GM12878 (cell line): ENCODE results near the gene ABCC1. TPM values are rescaled to one million over a fixed set of nuclear protein-coding genes. Genes with fewer than 3 reads are reported as not detected.

Experiments used
- ASH2L ChIP-seq: fragments of 300-600, 200-600 bp; sonication (generic); IDR thresholded peaks from 2 replicates; pipeline ENCODE4 v1.6.1; 2017; ENCODE audit warnings: low read depth, mild to moderate bottlenecking, borderline replicate concordance
- BCL3 ChIP-seq: IDR thresholded peaks from 2 replicates; pipeline ENCODE4 v1.6.1; 2011; ENCODE audit warnings: borderline replicate concordance, low read depth, mild to moderate bottlenecking, moderate library complexity, low read length; ENCODE audit not compliant: insufficient read depth, poor library complexity, severe bottlenecking
- BRCA1 ChIP-seq: IDR thresholded peaks from 2 replicates; pipeline ENCODE4 v1.6.1; 2011; ENCODE audit warnings: low read depth, low read length, improper control_type of control experiment
- IKZF1 ChIP-seq: fragments of 450-650 bp; conservative IDR thresholded peaks from 2 replicates; pipeline ENCODE4 v1.6.1; 2017; ENCODE audit warnings: antibody characterized with exemption, mild to moderate bottlenecking
- LARP7 ChIP-seq: fragments of 450-650 bp; IDR thresholded peaks from 2 replicates; pipeline ENCODE4 v1.6.1; 2017; ENCODE audit warnings: mild to moderate bottlenecking
- MTA3 ChIP-seq: IDR thresholded peaks from 2 replicates; pipeline ENCODE4 v1.6.1; 2012; ENCODE audit warnings: low read length, inconsistent platforms, borderline replicate concordance
- MXI1 ChIP-seq: fragments of 150-350 bp; IDR thresholded peaks from 2 replicates; pipeline ENCODE4 v1.6.1; 2011; ENCODE audit warnings: low read depth, mild to moderate bottlenecking, inconsistent platforms, low read length, improper control_type of control experiment
- MYC ChIP-seq: IDR thresholded peaks from 2 replicates; pipeline ENCODE4 v1.6.1; 2011; ENCODE audit warnings: mild to moderate bottlenecking, low read length, moderate library complexity, inconsistent platforms; ENCODE audit not compliant: insufficient read depth, insufficient replicate concordance, insufficient read length, severe bottlenecking
- NBN ChIP-seq: fragments of 450-650 bp; IDR thresholded peaks from 2 replicates; pipeline ENCODE4 v1.6.1; 2016
- NR2F1 ChIP-seq: fragments of 450-650 bp; conservative IDR thresholded peaks from 2 replicates; pipeline ENCODE4 v1.6.1; 2017; ENCODE audit warnings: mild to moderate bottlenecking
- PAX8 ChIP-seq: fragments of 450-650 bp; IDR thresholded peaks from 2 replicates; pipeline ENCODE4 v1.6.1; 2017; ENCODE audit warnings: mild to moderate bottlenecking, moderate library complexity
- POLR2A ChIP-seq: IDR thresholded peaks from 2 replicates; pipeline ENCODE4 v1.6.1; 2011; ENCODE audit warnings: low read depth, mild to moderate bottlenecking, low read length
- POU2F2 ChIP-seq: IDR thresholded peaks from 3 replicates; pipeline ENCODE4 v1.6.1; 2011; ENCODE audit warnings: low read depth, mild to moderate bottlenecking, low read length, borderline replicate concordance
- RAD51 ChIP-seq: fragments of 450-650 bp; IDR thresholded peaks from 2 replicates; pipeline ENCODE4 v1.6.1; 2016; ENCODE audit warnings: moderate library complexity, mild to moderate bottlenecking, inconsistent platforms
- RBBP5 ChIP-seq: fragments of 200-600 bp; sonication (generic); conservative IDR thresholded peaks from 2 replicates; pipeline ENCODE4 v1.6.1; 2016
- RELB ChIP-seq: fragments of 450-650 bp; IDR thresholded peaks from 2 replicates; pipeline ENCODE4 v1.6.1; 2017; ENCODE audit warnings: low read depth, mild to moderate bottlenecking, moderate library complexity
- RUNX3 ChIP-seq: IDR thresholded peaks from 2 replicates; pipeline ENCODE4 v1.6.1; 2012; ENCODE audit warnings: low read length, inconsistent platforms
- SMC3 ChIP-seq: IDR thresholded peaks from 2 replicates; pipeline ENCODE4 v1.6.1; 2011; ENCODE audit warnings: low read length, improper control_type of control experiment, borderline replicate concordance
- SPI1 ChIP-seq: IDR thresholded peaks from 2 replicates; pipeline ENCODE4 v1.6.1; 2011; ENCODE audit warnings: low read depth, mild to moderate bottlenecking, low read length, moderate library complexity, borderline replicate concordance; ENCODE audit not compliant: insufficient read depth
- SREBF2 ChIP-seq: IDR thresholded peaks from 2 replicates; pipeline ENCODE4 v1.6.1; 2012; ENCODE audit warnings: mild to moderate bottlenecking, low read length
- TBL1XR1 ChIP-seq: IDR thresholded peaks from 2 replicates; pipeline ENCODE4 v1.6.1; 2012; ENCODE audit warnings: low read depth, low read length, improper control_type of control experiment
- YY1 ChIP-seq: IDR thresholded peaks from 2 replicates; pipeline ENCODE4 v1.6.1; 2011; ENCODE audit warnings: low read depth, mild to moderate bottlenecking, low read length
- ZNF24 ChIP-seq: fragments of 450-650 bp; IDR thresholded peaks from 2 replicates; pipeline ENCODE4 v1.6.1; 2017; ENCODE audit warnings: antibody characterized with exemption, mild to moderate bottlenecking
- ZNF622 ChIP-seq: fragments of 450-650 bp; IDR thresholded peaks from 2 replicates; pipeline ENCODE4 v1.6.1; 2017; ENCODE audit warnings: mild to moderate bottlenecking, inconsistent platforms
- ZNF687 ChIP-seq: fragments of 450-650 bp; IDR thresholded peaks from 2 replicates; pipeline ENCODE4 v1.6.1; 2017; ENCODE audit warnings: mild to moderate bottlenecking, moderate library complexity
- polyA plus RNA-seq, 11 experiments: library from polyadenylated mRNA; depleted of rRNA in 4 of 11; unstranded in 6 of 11; stranded (reverse) in 5 of 11; fragments of >200 nt; fragmentation: Nextera tagmentation in 4 of 11; fragmentation: Illumina TruSeq in 1 of 11; extraction: Ambion mirVana in 4 of 11; extraction: Trizol in 1 of 11; gene quantifications; 1 replicate in 1 of 11; 2 replicates in 10 of 11; pipeline versions ENCODE4 v1.2.1 to v1.2.3, GENCODE V29; 2011 to 2016; ENCODE audit warnings: inconsistent platforms in 2 of 11, missing spikeins in 2 of 11, low read depth in 1 of 11
- total RNA-seq, 4 experiments: library from RNA; depleted of rRNA in 3 of 4; stranded (reverse); fragments of >200 nt in 3 of 4; fragmentation: Illumina TruSeq in 1 of 4; extraction: Trizol in 1 of 4; gene quantifications; 2 replicates each; pipeline versions ENCODE4 v1.2.1 to v1.2.3, GENCODE V29; 2013 to 2021
- TF ChIP-seq, protein P1 (sequence below): IDR thresholded peaks from 2 replicates; pipeline ENCODE4 v1.6.1; 2012; ENCODE audit warnings: low read depth, low read length, improper control_type of control experiment

ABCC1 gene
- total and polyA plus RNA-seq, 10 of the 15 experiments (the other 5 are each of a cell fraction or from before 2014, with no cell fraction given): 3.2 to 44.6 (median 14.5) TPM

GRCh38 chr16:15950161-15950854 lies 892 bp downstream of the ABCC1 start (continued):
- TF ChIP-seq RELB: peak; percentile 53; the same call in 1 of the 2 replicates
- peak; percentile 29; the same call in 1 of the 3 replicates for TF ChIP-seq POU2F2
- no peak for TF ChIP-seq MTA3
- peak; percentile 55; the same call in 1 of the 2 replicates for TF ChIP-seq POLR2A
- TF ChIP-seq NR2F1: peak; percentile 43; the same call in 1 of the 2 replicates
- no peak for TF ChIP-seq SPI1
- no peak for TF ChIP-seq IKZF1
- no peak for TF ChIP-seq BCL3
- TF ChIP-seq RBBP5: no peak
- peak; percentile 2; the same call in 1 of the 2 replicates for TF ChIP-seq SMC3
- TF ChIP-seq ZNF622: no peak
- TF ChIP-seq ZNF24: no peak
- TF ChIP-seq MYC: peak; percentile 76
- peak; percentile 72; the same call in 1 of the 2 replicates for TF ChIP-seq RUNX3
- TF ChIP-seq LARP7: peak; percentile 32; the same call in 1 of the 2 replicates
- TF ChIP-seq MXI1: peak; percentile 97
- TF ChIP-seq, protein P1, sequence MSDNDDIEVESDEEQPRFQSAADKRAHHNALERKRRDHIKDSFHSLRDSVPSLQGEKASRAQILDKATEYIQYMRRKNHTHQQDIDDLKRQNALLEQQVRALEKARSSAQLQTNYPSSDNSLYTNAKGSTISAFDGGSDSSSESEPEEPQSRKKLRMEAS: peak; percentile 88; the same call in 1 of the 2 replicates
- TF ChIP-seq TBL1XR1: no peak
- TF ChIP-seq RAD51: peak; percentile 43; the same call in 1 of the 2 replicates
- no peak for TF ChIP-seq BRCA1
- no peak for TF ChIP-seq SREBF2
- TF ChIP-seq ASH2L: no peak
- TF ChIP-seq PAX8: no peak
- TF ChIP-seq NBN: 0 out of 2 replicates have a peak, but pooled peaks have one; percentile 34
- no peak for TF ChIP-seq YY1
- TF ChIP-seq ZNF687: no peak
